GM21390 (cell line): ENCODE data around the gene ZNF155.
"Not testable (repeated sequence)": the region's sequence is repeated elsewhere in the genome, so short reads cannot be mapped to it uniquely, and the experiment has no call there.

Source experiments
- ATAC-seq: cut with Tn5 transposase; IDR thresholded peaks from one replicate; pipeline ENCODE4 v1.9.1; 2021; ENCODE audit not compliant: unreplicated experiment

The ZNF155 gene

GRCh38 chr19:43983912-43984686, at the start of gene ZNF155:
Gene ZNF155 (plus strand): TSS chr19:43984188. CDS start chr19:43988544, 4,356 bp downstream.
- peak; percentile 90 for ATAC-seq

GRCh38 chr19:43934985-43935708, 48.8 kb upstream of the ZNF155 start, which contains the start of gene ZNF45:
Gene ZNF45 (minus strand): TSS chr19:43935282. CDS start chr19:43922185, 13,097 bp downstream.
- ATAC-seq, result peak; percentile 95

GRCh38 chr19:43936188-43936587, 47.8 kb upstream of the ZNF155 start:
- ATAC-seq, result no peak

- no peak for ATAC-seq
These were observed 44.3 kb upstream of the ZNF155 start for GRCh38 chr19:43939557-43940260.

GRCh38 chr19:43940719-43941118, 43.3 kb upstream of the ZNF155 start:
- ATAC-seq, result no peak

- ATAC-seq, result no peak
These were observed 42.8 kb upstream of the ZNF155 start for GRCh38 chr19:43941209-43941608.

GRCh38 chr19:43947412-43947811, 36.6 kb upstream of the ZNF155 start:
- ATAC-seq, result not testable (repeated sequence)

GRCh38 chr19:43949803-43950202, 34.2 kb upstream of the ZNF155 start:
- not testable (repeated sequence) for ATAC-seq

GRCh38 chr19:43950834-43951645, 32.9 kb upstream of the ZNF155 start, which contains the start of gene ZNF221:
Gene ZNF221 (plus strand): TSS chr19:43951228. CDS start chr19:43962727, 11,499 bp downstream.
- ATAC-seq, result peak; percentile 93

- ATAC-seq, result no peak
These were observed 27.2 kb upstream of the ZNF155 start for GRCh38 chr19:43956827-43957226.

- ATAC-seq, result no peak
These were observed 26.1 kb upstream of the ZNF155 start for GRCh38 chr19:43957891-43958290.

- ATAC-seq, result no peak
These were observed 23.6 kb upstream of the ZNF155 start for GRCh38 chr19:43960411-43960810.

GRCh38 chr19:43966079-43966694, 17.8 kb upstream of the ZNF155 start:
- ATAC-seq, result no peak

GRCh38 chr19:43976732-43977131, 7.3 kb upstream of the ZNF155 start:
- ATAC-seq, result no peak

GRCh38 chr19:43983544-43983911, 460 bp upstream of the ZNF155 start:
- peak; percentile 27 for ATAC-seq

GRCh38 chr19:43984687-43985000, 656 bp downstream of the ZNF155 start:
- ATAC-seq, result no peak

GRCh38 chr19:43997631-43998290, 13.8 kb downstream of the ZNF155 start:
- no peak for ATAC-seq

- ATAC-seq, result no peak
These were observed 18.2 kb downstream of the ZNF155 start for GRCh38 chr19:44002212-44002565.

- ATAC-seq, result peak; percentile 93
These were observed 18.8 kb downstream of the ZNF155 start, which contains the start of gene ZNF230 for GRCh38 chr19:44002566-44003460. Gene ZNF230 (plus strand): TSS chr19:44002957. CDS start chr19:44007079, 4,122 bp downstream.
